Lower leg skin (tissue), 3 donors: ENCODE data around the gene GSN.

Experiments used
- CTCF ChIP-seq, 3 donors: fragments of 450-650 bp; IDR thresholded peaks; one replicate each; pipeline ENCODE4 v1.5.1; 2016; ENCODE audit warnings: antibody characterized with exemption in 3 of 3, mild to moderate bottlenecking in 3 of 3, moderate library complexity in 2 of 3
- POLR2A ChIP-seq, 2 donors: fragments of 450-650 bp; IDR thresholded peaks; one replicate each; pipeline ENCODE4 v1.6.1; 2016 to 2017; ENCODE audit warnings: antibody characterized with exemption in 2 of 2, mild to moderate bottlenecking in 1 of 2, moderate library complexity in 1 of 2

GRCh38 chr9:121273064-121273775 is 5.3 kb downstream of the GSN start:
- TF ChIP-seq CTCF (IDR thresholded peaks at IDR 0.05) (no peak), POLR2A (IDR thresholded peaks at IDR 0.05) (no peak)
